Measurements from ENCODE around the gene STN1.

STN1 gene

GRCh38 chr10:103928784-103929183 lies 10.8 kb upstream of the STN1 start:
- DNase-seq: no peak

GRCh38 chr10:103926722-103927319 lies 8.8 kb upstream of the STN1 start:
- no peak for DNase-seq

GRCh38 chr10:103925591-103925990 lies 7.6 kb upstream of the STN1 start:
- DNase-seq: no peak

GRCh38 chr10:103923502-103923901 lies 5.5 kb upstream of the STN1 start:
- DNase-seq: no peak

- no peak for DNase-seq
Observed at GRCh38 chr10:103922659-103923058, 4.7 kb upstream of the STN1 start.

- DNase-seq: peak; percentile 62
Observed at GRCh38 chr10:103921750-103922195, 3.8 kb upstream of the STN1 start.

- no peak for DNase-seq
Observed at GRCh38 chr10:103921248-103921647, 3.3 kb upstream of the STN1 start.

GRCh38 chr10:103919648-103920025 lies 1.7 kb upstream of the STN1 start:
- no peak for DNase-seq

GRCh38 chr10:103917302-103918052 lies 507 bp downstream of the STN1 start:
- peak; percentile 56 for DNase-seq

- no peak for DNase-seq
Observed at GRCh38 chr10:103916876-103917275, 1.1 kb downstream of the STN1 start.

- DNase-seq: no peak
Observed at GRCh38 chr10:103916254-103916653, 1.7 kb downstream of the STN1 start.

- no peak for DNase-seq
Observed at GRCh38 chr10:103915796-103916195, 2.2 kb downstream of the STN1 start.

- DNase-seq: no peak
Observed at GRCh38 chr10:103912759-103913158, 5.2 kb downstream of the STN1 start.

GRCh38 chr10:103911021-103911459 lies 6.9 kb downstream of the STN1 start:
- peak; percentile 44 for DNase-seq

GRCh38 chr10:103910442-103911012 lies 7.5 kb downstream of the STN1 start:
- DNase-seq: no peak

- DNase-seq: no peak
Observed at GRCh38 chr10:103905441-103905840, 12.5 kb downstream of the STN1 start.

- no peak for DNase-seq
Observed at GRCh38 chr10:103901299-103901698, 16.7 kb downstream of the STN1 start.

GRCh38 chr10:103899312-103899711 lies 18.7 kb downstream of the STN1 start:
- DNase-seq: no peak

GRCh38 chr10:103897241-103897774 lies 20.7 kb downstream of the STN1 start:
- no peak for DNase-seq

GRCh38 chr10:103896225-103896624 lies 21.8 kb downstream of the STN1 start:
- no peak for DNase-seq

GRCh38 chr10:103895411-103896186 lies 22.4 kb downstream of the STN1 start:
- DNase-seq: no peak

- no peak for DNase-seq
Observed at GRCh38 chr10:103894441-103894864, 23.5 kb downstream of the STN1 start.

GRCh38 chr10:103893817-103894216 lies 24.2 kb downstream of the STN1 start:
- DNase-seq: no peak
